D341Med (cell line): ENCODE results near the gene HRC.
"Not testable (repeated sequence)": the region's sequence is repeated elsewhere in the genome, so short reads cannot be mapped to it uniquely, and the experiment has no call there.

ENCODE experiments used
- DNase-seq: peaks from one replicate; pipeline ENCODE4 v3.0.0; 2012; ENCODE audit warnings: low spot score

Gene HRC

DNA sequence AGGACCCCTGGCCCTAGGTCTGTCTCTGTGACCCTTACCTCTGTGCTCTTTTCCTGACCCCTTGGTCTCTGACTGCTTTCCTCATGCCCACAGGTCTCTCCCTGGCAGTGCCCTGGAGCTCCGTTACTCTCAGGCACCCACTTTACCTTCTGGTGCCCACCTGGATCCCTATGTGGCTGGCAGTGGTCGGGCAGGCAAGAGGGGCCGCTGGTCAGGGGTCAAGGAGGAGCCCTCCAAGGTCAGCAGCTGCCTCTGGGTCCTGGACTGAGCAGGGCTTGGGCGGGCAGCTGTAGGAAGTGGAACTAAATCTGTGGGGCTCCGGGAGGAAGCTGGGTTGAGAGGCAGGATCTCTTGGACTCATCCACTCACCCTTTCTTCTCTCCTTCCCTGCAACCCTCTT is 19.5 kb downstream of the HRC start:
- DNase-seq = no peak

DNA sequence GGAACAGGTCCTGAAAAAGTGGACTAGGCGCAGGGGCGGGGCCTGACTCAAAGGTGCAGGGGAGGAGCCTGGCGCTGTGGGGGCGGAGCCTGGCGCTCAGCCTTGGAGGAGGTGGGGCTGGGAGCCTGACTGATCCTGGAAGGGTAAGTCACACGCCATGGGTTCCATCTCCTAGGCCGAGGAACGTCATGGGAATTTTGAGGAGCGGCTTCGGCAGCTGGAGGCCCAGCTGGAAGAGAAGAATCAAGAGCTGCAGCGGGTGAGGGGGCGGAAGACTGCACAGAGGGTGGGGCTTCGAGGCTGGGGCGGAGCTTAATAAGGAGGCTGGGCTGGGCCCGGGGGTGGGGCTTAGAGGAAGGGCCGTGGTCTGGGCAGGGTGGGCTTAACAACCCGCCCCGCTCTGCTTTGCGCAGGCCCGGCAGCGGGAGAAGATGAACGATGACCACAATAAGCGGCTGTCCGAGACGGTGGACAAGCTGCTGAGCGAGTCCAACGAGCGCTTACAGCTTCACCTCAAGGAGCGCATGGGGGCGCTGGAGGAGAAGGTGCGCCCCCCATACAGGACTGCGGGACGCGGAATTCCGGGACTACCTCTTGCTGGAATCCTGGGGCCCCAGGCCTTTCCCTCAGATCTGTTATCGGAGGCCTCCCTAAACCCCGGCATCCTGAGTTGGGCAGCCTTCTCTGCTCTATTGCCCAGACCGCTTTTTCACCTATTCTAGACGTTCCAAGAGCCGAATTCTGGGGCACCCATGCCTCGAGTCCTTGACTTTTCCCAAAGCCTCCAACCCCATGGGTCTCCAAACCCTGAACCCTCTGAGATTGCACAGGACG is 21.4 kb downstream of the HRC start:
- DNase-seq = no peak

DNA sequence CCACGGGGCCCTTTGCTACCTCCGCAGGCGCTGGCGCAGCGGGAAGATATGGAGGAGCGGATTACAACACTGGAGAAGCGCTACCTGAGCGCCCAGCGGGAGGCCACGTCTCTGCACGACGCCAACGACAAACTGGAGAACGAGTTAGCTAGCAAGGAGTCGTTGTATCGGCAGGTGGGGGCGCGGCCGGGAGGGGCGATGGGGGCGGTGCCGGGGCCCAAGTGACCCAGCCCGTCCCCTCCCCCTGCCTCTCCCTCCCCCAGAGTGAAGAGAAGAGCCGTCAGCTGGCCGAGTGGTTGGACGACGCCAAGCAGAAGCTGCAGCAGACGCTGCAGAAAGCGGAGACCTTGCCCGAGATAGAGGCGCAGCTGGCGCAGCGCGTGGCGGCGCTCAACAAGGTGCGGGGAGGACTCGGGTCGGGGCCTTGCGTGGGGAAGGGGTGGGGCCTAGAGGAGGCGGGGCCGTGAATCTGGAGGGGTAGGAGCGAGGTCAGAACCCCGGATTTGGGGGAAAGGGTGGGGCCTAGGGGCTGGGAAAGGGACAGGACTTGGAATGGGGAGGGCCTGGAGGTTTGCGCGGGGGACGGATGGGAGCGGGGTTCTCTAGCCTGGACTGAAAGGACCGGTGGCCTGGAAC is 22.1 kb downstream of the HRC start:
- DNase-seq = no peak

DNA sequence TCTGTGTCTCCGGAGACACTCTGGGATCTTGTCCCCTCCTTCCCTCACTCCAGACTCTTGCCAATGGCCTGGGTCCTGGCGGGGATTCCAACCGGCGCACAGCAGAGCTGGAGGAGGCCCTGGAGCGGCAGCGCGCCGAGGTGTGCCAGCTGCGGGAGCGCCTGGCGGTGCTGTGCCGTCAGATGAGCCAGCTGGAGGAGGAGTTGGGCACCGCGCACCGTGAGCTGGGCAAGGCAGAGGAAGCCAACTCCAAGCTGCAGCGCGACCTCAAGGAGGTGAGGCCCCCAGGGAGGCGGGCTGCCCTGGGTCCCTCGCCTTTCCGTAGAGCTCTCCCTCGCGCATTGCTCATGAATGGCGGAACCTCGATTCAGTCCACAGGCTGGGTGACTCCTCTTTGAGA is 24.9 kb downstream of the HRC start:
- no peak for DNase-seq

DNA sequence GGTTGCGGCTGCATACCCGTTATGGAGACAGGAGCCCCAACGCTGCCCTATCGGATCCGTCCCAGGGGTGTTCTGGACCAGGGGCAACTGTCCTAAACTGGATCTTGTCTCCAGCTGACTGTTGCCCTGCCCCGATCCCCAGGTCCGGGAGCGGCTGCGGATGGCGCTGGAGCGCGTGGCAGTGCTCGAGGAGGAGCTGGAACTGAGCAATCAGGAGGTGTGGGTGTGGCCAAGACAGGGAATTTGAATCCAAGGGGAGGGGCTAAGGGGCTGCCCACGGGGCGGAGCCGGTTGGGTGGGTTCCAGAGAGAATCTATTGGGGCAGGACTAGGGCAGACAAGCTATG is 26.0 kb downstream of the HRC start:
- no peak for DNase-seq

DNA sequence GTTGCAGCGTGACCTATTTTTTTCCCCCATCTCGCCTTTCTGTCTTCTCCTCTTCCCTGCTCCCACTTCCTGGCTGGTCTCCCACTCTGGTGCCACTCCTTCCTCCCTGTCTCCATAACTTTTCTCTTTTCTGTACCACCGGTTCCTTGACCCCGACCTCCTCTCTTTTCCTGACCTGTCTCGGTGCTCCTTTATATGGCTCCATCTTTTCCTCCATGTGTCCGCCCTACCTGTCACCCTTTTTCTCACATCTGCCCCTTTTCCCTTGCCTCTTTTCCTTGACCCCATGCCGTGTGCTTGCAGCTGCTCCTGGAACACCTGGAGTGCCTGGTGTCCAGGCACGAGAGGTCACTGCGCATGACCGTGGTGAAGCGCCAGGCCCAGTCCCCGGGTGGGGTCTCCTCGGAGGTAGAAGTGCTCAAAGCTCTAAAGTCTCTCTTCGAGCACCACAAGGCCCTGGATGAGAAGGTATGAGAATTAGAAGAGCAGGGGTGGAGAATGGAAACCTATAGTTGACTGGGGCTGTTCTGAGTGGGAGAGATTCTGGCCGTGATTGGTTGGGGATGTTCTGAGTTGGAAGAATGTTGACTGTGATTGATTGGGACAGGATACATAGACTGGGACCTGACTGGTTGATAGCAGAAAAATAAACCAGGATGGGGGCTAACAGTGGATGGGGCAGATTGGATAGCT is 26.5 kb downstream of the HRC start:
- DNase-seq = no peak

DNA sequence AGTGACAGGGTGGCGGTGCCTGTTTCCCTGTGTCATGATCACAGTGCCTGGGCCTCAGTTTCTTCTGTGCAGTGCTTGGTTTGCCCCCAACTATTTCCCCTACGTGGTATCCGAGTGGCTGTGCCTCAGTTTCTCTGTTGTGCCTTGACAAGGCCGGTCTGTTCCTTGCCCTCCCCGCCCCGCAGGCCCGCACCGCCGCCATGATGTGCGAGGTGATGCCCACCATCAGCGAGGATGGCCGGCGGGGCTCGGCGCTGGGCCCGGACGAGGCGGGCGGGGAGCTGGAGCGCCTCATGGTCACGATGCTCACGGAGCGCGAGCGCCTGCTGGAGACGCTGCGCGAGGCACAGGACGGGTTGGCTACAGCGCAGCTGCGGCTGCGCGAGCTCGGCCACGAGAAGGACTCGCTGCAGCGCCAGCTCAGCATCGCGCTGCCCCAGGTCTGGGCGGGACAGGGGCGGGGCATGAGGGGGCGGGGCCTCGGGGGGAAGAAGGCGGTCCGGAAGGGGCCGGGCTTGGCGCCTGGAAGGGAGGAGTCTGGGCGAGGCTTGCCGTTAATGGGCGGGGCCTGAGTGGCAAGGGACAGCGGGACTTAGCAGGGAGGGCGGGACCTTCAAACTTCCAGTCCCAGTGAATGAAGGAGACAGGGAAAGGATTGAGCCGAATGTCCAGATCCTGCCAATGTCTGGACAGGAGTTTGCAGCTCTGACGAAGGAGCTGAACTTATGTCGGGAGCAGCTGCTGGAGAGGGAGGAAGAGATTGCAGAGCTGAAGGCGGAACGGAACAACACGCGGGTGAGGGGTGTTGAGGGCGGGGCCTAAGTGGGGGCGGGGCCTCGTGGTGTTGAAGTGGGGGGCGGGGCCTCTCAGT is 27.3 kb downstream of the HRC start:
- peak; percentile 95 for DNase-seq

DNA sequence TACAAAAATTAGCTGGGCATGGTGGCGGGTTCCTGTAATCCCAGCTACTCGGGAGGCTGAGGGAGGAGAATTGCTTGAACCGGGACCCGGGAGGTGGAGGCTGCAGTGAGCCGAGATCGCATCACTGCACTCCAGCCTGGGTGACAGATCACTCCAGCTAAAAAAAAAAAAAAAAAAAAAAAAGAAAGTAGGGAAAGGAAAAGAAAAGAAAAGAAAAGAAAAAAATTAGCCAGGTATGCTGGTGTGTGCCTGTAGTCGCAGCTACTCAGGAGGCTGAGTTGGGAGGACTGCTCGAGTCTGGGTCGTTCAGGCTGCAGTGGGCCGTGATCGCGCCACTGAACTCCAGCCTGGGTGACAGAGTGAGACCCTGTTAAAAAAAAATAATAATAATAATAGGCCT is 28.0 kb downstream of the HRC start:
- DNase-seq = not testable (repeated sequence)

DNA sequence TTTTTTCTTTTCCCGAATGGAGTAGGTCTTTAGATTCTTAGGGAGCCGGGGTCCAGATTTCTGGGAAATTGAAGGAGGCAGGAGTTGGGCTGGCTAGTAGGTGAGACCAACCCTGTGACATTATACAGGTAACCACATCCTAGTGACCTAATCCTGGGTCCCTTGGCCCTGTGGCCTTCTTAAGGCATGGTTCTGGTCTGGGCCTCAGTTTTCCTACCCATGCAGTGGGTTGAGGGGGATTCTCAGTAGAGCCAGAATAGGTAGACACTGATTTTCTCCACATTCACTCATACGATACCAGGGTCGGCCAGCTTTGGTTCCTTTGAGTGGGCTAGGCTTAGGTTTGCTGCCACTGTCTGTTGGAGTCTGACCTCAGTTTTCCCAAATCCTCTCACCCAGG is 28.6 kb downstream of the HRC start:
- DNase-seq = no peak

DNA sequence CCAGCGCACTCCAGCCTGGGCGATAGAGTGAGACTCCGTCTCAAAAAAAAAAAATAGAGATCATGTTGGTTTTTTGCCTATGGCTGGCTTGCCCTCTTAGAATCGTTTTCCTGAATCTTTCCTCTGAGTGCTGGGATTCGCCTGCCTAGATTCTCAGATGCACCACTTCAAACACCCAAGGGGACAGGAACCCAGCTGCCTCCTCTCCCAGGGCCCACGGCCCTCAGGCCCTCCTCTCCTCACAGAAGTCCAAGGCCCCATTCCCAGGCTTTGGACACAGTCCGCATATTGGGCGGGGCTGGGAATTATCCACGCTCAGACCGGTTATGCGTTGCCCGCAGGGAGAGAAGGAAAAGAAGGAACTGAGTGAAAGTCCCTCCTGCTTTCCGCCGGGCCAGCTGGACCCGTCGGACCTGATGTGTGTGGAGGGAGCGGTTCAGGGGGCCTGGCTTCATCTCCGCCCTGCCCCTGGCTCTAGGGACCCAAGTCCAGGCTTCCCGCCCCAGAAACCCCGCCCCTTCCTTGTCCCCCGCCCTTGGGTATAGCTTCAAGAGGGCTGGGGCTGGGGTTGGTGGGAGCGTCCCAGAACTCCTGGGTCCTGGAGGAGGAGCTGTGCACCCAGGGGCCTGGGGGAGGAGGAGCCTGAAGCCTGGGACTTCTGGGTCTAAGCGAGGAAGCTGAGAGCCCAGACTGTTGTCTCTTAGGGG is 30.0 kb downstream of the HRC start:
- no peak for DNase-seq

DNA sequence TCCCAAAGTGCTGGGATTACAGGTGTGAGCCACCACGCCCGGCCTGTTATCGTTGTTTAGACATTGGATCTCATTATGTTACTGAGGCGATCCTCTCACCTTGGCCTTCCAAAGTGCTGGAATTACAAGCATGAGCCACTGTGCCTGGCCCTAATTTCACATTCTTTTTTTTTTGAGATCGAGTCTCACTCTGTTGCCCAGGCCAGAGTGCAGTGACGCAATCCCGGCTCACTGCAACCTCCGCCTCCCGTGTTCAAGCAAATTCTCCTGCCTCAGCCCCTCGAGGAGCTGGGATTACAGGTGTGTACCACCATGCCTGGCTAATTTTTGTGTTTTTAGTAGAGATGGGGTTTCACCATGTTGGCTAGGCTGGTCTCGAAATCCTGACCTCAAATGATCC is 31.9 kb downstream of the HRC start:
- DNase-seq = not testable (repeated sequence)

DNA sequence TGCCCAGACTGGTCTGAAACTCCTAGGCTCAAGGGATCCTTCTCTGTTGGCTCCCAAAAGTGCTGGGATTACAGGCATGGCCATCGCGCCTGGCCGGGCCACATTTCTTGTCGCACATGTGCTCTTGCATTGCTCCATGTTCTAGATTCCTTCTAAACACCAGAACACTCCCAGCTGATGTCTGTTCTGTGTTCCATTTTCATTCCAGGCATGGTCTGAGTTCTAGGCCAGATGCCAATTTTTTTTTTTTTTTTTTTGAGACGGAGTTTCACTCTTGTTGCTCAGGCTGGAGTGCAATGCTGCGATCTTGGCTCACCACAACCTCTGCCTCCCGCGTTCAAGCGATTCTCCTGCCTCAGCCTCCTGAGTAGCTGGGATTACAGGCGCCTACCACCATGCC is 33.4 kb downstream of the HRC start:
- not testable (repeated sequence) for DNase-seq

DNA sequence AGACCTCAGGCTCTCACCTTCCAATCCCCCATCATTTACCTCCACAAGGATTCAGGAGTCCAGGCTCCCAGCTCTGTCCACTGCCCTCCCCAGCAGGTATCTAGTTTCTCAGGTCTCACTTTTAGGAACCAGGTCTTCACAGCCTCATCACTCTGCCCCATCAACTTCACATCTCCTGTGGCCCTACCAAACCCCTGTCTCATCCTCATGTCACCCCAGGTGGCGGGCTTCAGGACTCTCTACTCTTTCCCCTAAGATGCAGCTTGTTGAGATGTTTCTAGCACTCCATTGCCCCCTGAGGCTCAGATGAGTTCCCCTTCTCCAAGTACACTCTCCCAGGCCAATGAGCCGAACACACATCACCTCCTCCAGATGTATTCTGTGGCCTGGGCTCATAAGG is 34.3 kb downstream of the HRC start:
- no peak for DNase-seq

DNA sequence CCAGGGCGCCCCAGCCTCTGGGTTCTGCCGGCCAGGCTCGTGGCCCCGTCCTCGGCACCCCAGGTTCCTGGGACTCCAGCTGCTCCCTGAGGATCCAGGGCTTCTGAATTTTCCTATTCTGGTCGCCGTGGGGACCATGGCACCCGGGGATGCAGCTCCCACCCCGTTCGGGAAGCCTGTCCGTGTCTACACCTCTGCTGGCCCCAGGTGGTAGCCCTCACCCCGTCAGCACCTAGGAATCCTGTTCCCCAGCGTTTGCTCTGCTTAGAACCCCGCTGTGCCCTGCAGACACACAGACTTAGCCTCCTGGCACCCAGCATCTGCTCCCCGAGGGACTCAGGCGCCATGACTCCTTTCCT is 34.9 kb downstream of the HRC start:
- DNase-seq = no peak

DNA sequence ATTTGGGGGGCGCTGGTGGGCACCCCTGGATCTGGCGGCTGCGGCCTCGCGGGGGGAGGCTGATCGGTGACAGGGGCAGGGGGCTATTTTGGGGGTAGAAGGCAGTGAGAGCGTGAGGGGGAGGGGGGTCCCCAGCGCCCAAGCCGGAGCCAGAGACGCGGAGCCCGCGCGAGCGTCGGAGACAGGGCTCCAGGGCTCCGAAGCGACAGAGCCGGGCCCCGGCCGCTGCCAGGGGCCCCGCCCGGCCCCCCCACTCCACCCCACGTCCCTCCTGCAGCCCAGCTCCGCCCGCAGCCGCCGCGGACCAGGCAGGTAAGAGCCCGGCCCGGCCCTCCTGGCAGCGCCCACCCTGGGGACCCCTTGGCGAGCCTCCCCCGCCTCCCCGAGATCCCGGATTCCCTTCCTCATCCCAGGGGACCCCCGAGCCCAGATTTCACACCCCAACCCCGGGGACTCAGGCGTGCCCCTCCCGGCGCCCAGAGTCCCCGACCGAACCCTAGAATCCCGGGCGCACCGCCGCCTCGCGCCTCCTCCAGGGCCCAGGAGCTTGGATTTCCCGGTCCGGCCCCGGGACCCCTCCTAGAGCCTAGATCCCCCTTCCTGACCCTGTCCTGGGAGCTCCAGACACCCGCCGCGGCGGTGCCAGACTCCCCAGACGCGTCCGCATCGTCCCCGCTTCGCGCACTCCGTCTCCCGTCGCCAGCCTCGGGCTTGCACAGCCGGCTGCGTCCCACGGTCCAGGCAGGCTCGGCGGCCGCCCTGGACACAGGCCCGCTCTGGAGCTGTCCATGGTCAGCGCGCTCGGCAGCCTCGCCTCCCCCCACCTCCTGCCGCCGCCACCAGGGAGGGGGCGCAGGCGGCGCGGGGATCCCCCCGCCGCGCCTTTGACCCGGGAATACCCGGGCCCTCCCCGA is 35.5 kb downstream of the HRC start, which contains the start of gene PPFIA3:
TSS of gene PPFIA3 (plus strand) at position 134 of the 914 bp plus-strand sequence. CDS start 8,330 bp downstream, outside the sequence.
- peak; percentile 81 for DNase-seq

DNA sequence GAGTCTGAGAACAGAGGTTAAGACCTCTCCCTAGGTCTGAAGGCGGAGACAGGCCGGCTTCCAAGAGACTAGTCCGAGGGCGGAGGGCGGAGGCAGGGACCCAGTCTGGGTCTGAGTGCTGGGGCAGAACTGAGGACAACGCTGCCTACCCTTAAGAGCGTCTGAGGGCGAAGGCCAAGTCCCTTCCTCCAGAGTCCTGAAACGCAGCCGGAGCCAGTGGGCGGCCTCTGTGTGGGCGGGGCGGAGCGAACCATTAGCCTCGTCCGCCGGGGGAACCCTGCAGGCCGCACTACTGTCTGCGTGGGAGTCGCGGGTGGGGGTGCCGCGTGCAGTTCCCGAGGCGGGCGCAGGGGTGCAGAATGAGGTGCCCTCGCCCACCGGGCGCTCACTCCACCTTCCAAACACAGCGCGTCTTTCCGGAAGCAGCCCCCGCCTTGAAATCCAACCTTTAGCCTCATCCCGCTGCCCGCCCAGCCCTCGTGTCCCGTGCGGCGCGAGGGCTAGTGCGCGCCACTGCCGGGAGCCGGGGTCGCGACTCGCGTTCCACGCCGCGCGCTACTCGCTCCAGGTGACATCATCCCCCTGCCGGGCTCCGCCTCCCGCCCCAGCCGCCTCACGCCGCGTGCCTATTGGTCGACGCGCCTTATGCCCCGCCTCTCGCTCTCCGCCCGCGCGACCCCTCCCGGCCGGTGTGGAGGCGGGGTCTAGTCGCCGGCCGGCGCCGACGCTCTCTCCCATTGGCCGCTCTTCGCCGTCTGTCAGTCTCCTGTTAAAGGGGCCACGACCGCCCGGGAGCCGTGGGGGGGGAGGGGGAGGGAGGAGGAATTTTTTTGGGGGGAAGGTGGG is 36.4 kb downstream of the HRC start, which contains the start of gene C19orf73:
TSS of gene C19orf73 (minus strand) at position 579 of the 846 bp plus-strand sequence. CDS start at position 458, 121 bp downstream.
- peak; percentile 99 for DNase-seq

DNA sequence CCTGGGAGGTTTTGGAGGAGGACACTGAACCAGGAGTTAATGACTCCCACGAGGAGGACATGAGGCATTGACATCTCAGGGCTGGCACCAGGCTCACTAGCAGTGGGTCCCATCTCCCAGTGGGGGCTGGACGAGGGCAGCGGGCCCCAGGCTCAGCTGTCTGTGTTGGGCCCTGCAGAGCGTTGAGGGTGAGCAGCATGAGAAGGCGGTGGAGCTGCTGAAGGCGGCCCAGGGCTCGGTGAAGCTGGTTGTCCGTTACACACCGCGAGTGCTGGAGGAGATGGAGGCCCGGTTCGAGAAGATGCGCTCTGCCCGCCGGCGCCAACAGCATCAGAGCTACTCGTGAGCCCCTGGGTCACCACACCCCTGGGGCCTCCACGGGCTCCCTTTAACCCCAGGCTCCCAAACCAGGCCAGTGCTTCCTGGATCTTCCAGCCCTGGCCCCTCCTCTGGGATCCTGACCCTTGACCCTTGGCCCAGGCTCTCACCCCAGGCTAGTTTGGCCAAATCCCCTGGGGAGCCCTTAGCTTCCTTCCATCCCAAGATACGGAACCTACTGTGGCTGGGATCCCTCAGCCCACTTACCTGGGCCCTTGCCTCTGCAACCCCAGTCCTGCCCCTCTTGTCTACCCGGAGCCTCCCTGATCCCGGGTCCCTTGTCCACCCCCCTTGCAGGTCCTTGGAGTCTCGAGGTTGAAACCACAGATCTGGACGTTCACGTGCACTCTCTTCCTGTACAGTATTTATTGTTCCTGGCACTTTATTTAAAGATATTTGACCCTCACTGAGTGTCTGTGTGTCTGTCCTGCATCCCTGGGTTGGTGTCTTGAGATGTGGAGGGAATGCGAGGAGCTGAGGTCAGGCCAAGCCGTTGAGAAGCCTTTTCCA is 37.3 kb downstream of the HRC start:
- DNase-seq = no peak

DNA sequence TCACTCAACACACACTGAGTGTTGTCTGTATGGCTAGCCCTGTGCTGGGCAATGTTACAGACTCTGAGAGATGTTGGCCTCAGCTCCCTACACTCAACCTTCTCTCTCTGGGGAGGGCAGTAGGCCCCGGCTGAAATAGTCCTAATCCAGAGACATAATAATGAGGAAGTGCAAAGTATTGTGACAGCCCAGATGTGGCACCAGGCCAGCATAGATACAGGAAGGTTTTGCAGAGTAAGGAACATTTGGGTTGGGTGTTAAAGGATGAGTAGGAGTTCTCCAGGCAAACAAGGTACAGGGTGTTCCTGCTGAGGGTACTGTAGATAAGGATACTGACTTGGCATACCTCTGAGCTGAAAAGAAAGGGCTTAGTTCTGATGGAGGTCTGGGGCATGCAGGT is 38.7 kb downstream of the HRC start:
- DNase-seq = no peak
